GM21360 (cell line): ENCODE results near the gene SLAMF1.
"Not testable (repeated sequence)": the region's sequence is repeated elsewhere in the genome, so short reads cannot be mapped to it uniquely, and the experiment has no call there.

ENCODE experiments used
- ATAC-seq: cut with Tn5 transposase; IDR thresholded peaks from one replicate; pipeline ENCODE4 v1.9.1; 2021; ENCODE audit warnings: mild to moderate bottlenecking, moderate library complexity; ENCODE audit not compliant: unreplicated experiment

The SLAMF1 gene, protein sequence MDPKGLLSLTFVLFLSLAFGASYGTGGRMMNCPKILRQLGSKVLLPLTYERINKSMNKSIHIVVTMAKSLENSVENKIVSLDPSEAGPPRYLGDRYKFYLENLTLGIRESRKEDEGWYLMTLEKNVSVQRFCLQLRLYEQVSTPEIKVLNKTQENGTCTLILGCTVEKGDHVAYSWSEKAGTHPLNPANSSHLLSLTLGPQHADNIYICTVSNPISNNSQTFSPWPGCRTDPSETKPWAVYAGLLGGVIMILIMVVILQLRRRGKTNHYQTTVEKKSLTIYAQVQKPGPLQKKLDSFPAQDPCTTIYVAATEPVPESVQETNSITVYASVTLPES

DNA sequence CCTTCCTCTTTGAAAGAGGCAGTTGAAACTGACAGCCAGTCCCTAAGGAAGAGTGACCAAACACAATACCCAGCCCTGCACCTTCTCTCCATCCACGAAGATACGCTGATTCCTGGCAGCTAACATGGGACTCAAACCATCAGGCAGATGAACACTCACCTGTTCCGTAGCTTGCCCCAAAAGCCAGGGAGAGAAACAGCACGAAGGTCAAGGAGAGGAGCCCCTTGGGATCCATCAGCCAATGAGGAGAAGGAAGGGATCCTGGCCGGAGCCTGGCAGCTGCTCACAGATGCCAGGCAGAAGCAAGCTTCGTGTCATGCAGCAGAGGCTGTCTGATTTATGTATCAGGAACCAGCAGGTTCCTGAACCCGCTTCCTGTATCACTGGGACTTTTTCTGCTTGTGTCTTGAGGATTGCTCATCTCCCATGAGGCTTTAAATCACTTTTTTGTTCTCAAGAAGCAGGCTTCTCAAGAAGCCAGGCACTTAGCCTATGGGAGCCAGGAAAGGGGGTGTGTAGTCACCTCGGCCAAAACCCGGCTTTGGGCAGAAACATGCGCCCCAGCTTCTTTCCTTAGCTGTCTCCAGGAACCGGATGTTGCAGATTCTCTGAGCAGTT is at the start of gene SLAMF1:
Gene SLAMF1, minus strand, starts transcription at position 334 of the 618 bp plus-strand sequence. Its CDS starts 99 bp downstream, at position 235.
- ATAC-seq: peak; percentile 43

DNA sequence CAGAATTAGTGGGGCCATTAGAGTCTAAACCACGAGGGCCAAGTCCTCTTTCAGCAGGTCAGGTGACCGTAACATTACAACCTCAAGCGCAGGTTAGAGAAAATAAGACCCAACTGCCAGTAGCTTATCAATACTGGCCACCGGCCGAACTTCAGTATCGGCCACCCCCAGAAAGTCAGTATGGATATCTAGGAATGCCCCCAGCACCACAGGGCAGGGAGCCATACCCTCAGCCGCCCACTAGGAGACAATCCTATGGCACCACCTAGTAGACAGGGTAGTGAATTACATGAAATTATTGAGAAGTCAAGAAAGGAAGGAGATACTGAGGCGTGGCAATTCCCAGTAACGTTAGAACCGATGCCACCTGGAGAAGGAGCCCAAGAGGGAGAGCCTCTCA is 45.5 kb upstream of the SLAMF1 start:
- ATAC-seq: not testable (repeated sequence)

DNA sequence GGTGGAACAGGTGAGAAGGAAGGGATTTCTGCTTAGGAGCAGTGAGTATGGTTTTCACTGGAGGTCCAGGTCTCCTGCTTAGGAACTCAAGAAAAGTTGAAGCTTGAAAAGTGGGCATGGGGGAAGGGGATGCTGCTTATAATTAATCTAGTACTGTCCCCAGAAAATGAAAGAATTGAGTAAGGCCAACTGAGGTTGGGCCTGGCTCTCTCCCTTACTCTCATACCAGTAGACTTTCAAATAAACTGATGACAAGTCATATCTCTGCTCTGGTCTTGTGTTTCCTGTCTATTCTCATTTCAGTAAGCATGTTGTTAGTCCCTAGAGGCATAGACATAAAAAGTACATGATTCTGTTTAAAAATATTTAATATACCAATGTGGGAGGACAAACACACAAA is 38.4 kb upstream of the SLAMF1 start:
- no peak for ATAC-seq

DNA sequence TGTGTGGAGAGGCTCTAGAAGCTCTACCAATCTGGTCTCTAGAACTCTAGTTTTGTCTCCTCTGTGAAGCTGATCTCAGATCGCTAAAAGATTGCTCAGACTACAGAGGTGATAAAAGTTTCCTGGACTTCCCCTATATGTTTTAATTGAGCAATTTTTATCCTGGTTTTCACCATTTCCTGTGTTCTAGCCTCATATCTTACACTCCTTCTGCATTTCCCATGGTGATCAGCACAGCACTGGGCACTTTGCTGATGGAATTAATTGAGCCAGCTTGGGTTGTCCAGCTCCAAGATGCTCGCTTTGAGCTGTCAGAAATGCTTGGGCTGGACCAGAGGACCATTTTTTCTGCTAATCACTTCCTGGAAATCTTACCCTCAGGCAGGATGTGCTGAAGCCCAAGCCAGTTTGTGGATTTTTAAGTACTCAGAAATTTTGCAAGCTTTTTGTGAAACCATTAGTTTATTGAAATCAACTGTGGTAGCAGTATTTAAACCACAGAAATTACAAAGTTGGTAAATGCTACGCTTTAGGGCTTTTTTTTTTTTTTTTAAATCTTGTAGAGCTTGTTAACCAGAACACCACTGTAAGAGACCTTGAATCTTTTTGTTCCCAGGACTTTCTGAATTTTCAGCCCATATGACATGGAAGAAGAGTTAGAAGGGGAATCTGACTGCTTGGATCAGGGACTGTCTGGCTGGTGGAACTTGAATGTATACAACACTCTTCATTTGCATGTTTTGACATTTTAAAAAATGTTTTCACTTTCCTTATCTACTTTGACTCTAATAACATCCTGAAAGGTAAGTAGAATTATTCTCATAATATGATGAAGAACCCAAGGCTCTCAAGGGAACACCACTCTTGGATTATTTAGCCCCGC is 36.4 kb upstream of the SLAMF1 start:
- ATAC-seq: no peak

DNA sequence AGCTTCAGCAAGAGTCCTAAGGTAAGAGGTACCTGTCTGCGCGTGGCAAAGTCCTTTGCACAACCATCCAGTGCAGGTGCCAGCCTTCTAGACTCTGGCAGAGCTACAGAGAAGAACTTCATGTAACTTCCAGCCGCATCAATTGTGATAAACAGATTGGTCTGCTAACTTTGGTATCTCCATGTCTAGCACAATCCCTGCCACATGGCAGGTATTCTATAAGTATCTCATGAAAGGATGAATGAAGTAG is 35.0 kb upstream of the SLAMF1 start:
- ATAC-seq: peak; percentile 5

DNA sequence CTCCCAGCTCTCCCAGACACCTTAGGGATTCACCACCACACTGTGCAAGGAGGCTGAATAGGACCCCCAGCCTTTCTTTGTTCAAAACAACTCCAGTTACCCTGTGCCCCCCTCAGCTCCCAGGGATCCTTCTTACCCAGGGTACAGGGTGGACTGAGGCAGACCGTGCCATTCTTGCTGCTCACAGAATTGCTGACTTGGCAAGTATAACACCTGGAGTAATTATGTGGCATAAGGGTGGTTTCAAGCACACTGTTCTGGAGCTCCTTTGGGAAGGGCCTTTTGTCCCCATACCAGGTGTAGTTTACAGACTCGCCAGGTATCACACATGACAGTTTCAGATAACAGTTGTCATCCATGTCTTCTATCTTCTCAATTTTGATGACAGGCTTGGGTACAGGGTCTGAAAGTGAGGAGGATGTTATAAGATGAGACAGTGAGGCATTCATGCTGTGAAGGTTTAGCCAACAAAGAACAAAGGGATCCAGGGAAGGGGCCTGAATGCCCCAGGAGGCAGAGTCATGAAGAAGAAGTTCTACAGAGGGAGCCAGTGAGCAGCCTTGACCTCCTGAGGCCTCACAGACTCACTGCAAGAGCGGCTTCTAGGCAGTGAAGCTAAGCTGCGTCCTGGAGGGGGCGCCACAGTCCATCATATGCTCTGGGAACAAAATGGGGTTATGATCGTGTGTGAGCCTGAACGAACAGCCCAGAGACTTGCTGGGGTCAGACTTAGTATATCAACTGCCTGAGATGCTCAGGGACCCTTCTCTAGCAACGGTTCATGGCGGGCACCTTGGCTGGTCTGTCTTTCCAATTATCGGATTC is 34.4 kb upstream of the SLAMF1 start:
- peak; percentile 49 for ATAC-seq

DNA sequence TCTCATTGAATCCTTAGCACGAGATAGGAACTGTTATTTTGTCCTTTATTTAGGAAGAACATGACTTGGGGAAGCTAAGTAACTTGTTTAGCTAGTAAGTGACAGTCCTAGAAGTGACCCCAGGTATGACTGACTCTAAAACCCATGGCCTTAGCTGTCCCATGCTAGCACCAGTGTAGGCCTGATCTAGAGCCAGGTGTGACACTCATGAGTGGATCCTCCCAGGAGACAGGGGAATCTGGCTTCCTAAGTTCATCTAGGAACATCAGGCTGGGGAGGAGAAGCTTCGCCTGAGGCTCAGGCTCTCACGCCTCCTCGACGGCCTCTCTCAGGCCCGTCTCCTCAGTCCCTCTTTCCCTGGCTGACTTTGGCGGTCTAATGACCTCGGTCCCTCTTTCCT is 33.6 kb upstream of the SLAMF1 start:
- ATAC-seq: no peak

DNA sequence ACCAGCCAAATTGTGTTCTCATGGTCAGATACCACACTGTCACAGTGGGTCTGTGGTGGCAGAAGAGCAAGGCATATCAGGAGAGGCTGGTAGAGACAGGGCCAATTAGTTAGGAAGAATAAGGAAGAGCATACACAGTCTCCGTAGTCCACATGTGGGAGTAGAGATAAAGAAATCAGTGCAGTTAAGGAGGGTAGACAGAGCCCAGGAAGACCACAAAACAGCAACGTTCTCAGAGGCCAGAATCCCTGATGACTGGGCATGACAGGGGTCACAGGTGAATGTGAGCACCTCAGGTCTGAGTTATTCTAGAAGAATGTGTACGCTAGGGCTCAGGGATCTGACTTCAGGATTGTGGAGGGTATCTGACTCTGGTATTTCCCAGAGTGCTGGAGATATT is 33.0 kb upstream of the SLAMF1 start:
- ATAC-seq: no peak

DNA sequence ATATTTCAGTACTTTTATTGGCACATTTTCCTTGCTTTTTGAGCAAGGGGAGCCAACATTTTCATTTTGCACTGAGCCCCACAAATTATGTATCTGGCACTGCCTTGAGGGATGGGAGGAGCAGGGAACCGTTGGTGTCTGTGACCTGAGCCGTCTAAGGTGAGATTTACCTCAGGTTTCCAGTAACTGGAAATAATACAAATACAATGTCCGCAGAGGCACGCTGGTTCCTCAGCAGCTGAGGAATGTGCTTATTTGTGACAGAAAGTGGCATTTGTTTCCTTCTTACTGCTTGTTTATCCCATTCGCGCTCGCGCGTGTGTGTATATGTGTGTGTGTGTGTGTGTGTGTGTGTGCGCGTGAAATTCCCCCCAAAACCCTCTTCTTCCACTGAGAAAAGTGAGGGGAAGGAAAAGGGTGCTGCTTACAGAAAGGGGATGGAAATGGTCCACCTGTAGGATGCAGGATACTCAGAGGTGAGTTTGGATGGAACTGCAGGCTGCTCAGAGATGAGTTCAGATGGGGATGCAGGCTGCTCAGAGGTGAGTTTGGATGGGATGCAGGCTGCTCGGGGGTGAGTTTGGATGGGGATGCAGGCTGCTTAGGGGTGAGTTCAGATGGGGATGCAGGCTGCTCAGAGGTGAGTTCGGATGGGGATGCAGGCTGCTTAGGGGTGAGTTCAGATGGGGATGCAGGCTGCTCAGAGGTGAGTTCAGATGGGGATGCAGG is 30.2 kb upstream of the SLAMF1 start:
- ATAC-seq: no peak

DNA sequence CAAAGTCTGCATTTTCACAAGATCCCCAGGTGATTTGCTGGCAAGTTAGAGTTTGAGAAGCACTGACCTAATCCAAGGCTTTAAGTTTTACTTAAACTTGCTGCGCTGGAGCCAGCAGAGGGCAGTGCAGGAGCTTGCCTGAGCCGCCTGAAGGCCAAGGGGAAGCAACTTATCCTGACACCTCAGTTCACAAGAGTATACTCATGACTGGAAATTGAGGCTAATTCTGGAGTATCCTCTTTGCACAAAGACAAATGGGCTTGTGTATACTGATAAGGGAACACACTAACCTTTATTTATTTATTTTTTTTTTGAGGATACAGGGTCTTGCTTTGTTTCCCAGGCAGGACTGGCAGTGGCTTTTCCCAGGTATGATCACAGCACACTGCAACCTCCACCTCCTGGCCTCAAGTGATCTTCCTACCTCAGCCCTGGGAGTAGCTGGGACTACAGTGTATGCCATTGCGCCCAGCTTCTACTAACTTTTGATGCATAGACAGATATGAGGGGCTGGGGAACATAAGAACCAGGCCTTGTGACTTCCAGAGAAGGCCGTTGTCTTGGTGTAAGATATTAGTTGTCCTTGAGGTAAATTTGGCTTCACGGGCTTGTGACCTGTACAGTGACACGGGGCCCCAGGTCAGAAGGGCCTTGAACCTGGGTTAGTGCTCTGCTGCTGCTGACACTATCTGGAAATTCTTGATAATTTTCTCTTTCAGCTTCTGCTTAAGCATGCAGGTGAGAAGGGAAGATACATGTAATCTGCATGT is 29.0 kb upstream of the SLAMF1 start:
- no peak for ATAC-seq

DNA sequence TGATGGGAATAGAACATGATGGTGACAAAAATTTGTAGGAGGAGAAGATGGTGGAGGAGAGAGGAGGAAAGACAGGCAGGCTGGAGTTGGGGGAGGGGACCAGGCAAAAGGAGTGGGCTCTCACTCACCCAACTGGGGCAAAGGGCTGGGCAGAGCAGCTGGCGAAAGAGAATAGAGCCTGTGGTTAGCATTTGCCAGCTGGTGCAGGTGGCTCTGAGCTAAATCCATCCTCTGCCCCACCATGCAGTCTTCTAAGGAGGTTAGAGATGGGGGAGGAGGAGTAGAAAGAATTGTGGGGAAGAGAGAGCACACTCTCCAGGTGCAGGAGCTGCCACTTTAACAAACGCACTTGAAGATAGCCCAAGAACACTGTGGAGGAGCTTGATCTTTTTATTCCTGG is 27.6 kb upstream of the SLAMF1 start:
- ATAC-seq: no peak

DNA sequence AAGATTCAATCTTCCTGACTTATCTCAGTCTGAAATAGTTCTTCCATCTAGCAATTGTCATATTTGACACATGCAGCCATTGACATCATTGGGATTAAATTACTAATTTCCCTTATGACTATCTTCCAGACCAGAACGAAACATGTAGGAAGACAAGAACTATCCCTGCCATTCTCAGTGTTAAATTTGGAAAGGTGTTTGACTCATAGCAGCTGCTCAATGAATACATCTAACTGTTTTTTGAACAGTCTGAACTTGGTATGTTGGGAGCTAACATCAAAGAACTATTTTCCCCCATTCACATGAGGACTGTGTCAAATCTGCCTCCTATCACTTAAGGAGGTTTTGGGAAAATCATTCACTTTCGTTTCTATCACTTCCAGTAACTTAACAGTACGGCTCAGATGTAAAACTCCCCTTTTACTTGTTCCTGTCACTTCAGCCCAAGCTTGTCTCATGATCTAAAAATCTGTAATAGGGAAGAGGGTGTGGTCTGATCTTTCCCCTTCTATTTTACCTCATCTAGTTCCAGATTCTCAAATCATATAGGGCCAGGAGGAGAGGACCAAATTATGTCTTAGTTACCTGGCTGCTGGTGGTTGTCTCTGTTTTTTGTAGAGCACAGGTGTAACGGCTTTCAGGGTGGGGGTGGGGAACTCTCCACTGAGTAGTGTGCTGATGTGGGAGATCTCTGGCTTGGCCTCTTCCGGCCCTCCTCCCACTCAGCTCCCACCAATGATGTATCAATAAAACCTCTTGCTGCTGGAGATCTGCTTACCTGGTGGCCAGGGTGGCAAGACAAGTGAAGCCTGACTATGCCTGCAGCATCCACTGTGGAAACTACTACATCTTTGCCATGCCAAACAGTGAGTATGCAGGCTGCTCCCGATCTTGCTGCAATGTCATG is 26.2 kb upstream of the SLAMF1 start:
- no peak for ATAC-seq

DNA sequence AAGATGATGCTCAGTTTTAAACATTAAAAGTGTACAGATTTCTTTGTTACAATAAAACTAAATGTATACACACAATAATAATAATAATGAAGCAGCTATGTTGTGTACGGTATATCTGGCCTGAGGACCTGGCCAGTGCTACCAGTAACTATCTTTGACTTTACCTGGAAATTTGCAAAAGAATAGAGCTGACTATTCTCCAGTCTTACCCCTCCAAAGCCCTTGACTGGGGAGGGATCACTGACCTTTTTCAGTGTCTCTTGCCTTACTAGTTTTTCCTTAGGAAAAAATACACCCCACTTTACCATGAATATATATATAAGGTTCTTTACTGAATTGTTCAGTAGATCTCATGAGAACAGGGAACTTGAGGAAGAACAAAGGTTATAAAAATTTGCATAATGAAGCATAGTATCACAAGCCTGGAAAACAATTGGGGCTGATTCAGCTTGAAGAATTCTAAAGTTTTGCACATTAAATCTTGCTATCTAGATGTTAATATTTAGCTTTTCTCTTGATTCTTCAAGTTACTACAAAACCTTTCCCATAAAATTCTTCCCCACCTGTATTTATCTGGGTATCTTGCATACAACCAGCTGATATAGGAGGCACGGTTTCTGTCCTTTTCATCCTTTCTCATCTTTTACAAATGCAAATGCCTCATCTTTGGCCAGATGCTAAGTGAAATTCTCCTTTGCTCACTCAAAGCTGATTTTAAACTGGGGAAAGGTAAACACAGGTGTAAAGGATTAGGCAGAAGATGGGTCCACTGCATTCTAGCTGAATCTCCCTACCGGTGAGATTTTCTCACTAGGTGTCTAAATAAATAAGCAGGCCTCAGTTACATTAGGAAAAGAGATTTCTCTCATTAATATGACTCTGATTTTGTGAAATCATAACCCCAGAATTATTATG is 25.0 kb upstream of the SLAMF1 start:
- no peak for ATAC-seq

DNA sequence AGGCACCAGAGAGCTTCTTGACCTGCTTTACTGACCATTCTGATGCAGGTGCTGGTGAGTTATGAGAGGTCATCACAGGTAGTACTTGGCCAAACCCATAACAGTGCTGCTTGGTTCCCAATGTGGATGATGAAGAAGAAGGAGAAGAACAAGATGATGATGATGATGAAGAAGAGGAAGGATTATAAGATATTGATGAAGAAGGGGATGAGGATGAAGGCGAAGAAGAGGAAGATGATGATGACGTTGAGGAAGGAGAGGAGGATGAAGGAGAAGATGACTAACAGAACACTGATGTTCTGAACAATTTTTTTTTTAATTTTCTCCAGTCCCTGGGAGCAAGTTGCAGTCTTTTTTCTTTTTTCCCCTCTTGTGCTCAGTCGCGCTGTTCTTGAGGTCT is 23.9 kb upstream of the SLAMF1 start:
- no peak for ATAC-seq

DNA sequence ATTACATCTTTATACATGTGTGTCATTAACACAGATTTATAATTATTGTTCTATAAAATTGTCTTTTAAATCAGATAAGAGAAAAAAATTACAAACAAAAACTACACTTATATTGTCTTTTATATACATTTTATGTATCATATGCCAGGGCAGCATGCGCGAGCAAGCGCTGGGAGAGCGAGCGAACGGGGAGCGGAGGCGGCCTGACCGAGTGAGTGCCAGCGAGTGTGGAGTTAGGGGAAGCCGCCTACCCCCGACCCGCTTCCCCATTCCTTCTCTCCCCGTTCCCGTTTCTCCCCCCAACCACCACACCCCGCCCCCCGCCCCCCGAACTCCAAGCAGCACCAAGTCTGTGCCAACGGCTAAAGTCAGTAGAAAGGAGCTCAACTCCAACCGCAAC is 23.0 kb upstream of the SLAMF1 start:
- no peak for ATAC-seq

DNA sequence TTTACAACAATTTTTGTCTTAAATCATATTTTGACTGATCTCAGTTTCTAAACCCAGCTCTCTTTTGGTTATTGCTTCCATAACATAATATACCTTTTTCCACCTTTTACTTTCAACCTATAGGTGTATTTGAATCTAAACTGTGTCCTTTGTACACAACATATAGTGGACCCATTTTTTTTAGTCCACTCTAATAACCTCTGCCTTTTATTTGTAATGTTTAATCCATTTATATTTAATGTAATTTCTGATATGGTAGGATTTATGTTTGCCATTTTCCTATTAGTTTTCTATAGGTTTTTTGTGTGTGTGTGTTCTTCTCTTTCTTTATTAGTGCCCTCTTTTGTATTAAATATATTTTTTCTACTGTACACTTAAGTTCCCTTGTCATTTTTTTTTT is 22.4 kb upstream of the SLAMF1 start:
- no peak for ATAC-seq

DNA sequence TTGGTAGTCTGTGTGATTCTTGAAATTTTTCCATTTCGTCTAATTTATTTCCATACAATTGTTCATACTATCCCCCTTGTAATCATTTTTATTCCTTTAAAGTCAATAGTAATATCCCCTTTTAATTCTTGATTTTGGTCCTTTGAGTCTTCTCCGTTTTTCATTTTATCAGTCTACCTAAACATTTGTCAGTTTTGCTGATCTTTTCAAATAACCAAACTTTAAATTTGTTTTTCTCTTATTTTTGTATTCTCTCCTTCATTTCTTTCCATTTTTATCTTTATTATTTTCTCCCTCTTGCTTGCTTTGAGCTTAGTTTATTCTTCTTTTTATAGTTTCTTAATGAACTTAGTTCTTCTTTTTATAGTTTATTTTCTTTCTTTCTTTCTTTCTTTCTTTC is 21.1 kb upstream of the SLAMF1 start:
- ATAC-seq: no peak

DNA sequence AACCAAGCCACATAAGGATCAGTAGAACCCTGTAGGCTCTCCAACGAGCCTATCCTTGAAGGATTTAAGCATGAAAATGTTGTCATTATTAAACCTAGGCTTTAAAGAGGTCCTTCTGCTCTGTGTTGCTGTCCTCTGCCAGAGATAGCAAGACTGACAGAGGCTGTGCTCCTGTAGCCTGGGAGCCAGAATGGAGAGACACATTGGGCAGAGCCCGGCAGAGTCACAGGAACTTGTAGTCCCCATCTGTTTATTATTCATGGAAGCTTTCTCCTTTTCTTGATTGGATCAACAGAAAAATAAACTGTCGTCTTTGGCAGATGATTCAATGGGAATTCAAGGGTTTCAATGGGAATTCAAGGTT is 19.2 kb upstream of the SLAMF1 start:
- ATAC-seq: no peak
